DMS153 treated with DMSO at 0.1 percent for 48 hours (cell line): Measurements from ENCODE around the gene KIF3A.

ENCODE experiments used
- DNase-seq: peaks from one replicate; lab custom pipeline; 2025; ENCODE audit not compliant: unreplicated experiment; lab: John Stamatoyannopoulos, UW

The KIF3A gene

DNA sequence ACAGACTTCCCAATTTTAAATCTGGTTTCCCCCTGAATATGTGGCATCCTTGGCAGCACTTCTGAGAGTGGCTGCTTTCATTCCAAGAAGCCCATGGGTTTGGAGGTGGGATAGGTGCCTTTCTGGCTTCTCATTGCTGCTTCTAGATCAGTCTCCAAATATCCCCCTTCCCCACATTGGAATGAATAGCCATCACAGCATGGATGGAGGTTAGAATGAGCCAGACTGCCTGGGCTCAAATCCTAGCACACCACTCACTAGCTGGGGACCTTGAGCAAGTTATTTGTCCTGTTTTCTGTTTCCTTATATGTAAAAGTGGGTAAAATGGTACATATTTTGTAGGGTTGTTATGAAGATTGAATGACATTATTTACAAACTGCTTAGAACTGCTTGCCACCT lies 93.2 kb downstream of the KIF3A start:
- DNase-seq, result no peak
